ENCODE results near the gene SCNN1A. TPM values are rescaled to one million over a fixed set of nuclear protein-coding genes. Genes with fewer than 3 reads are reported as not detected.

The SCNN1A gene
- total and polyA plus RNA-seq, 2 of the 13 experiments (the other 11 are each of a cell fraction or from before 2014, with no cell fraction given), result 1.5 to 14.6 TPM

- TF ChIP-seq ZBTB4 (CRISPR knock-in tag; IDR thresholded peaks at IDR 0.05; ENCODE audit: borderline replicate concordance) (peak; percentile 31; the same call in 1 of the 2 replicates), ZMYM4 (CRISPR knock-in tag; IDR thresholded peaks at IDR 0.05) (peak; percentile 84), ZNF350 (CRISPR knock-in tag; IDR thresholded peaks at IDR 0.05; ENCODE audit: borderline replicate concordance, low read depth) (peak; percentile 84; the same call in 1 of the 2 replicates), ZNF460 (CRISPR knock-in tag; IDR thresholded peaks at IDR 0.05; ENCODE audit: borderline replicate concordance) (peak; percentile 32; the same call in 1 of the 2 replicates), KAT7 (CRISPR knock-in tag; IDR thresholded peaks at IDR 0.05; ENCODE audit: borderline replicate concordance) (peak; percentile 84; the same call in 1 of the 2 replicates), SNAPC4 (CRISPR knock-in tag; IDR thresholded peaks at IDR 0.05) (peak; percentile 80), ZNF580 (CRISPR knock-in tag; IDR thresholded peaks at IDR 0.05; ENCODE audit: borderline replicate concordance, low read depth) (peak; percentile 76; the same call in 1 of the 2 replicates), ZNF512 (CRISPR knock-in tag; IDR thresholded peaks at IDR 0.05) (no peak), FUBP1 (CRISPR knock-in tag; IDR thresholded peaks at IDR 0.05; ENCODE audit: borderline replicate concordance) (peak; percentile 60; the same call in 1 of the 2 replicates), HOXA7 (CRISPR knock-in tag; IDR thresholded peaks at IDR 0.05) (no peak), ZNF800 (CRISPR knock-in tag; IDR thresholded peaks at IDR 0.05) (no peak)
These were observed 8.5 kb upstream of the SCNN1A start, which contains the start of gene LTBR (continued) for GRCh38 chr12:6383572-6384498.

All from HepG2 (cell line).